OCI-M2 (cell line): Measurements from ENCODE around the gene SENP3.

ENCODE experiments used
- DNase-seq: peaks from one replicate; lab custom pipeline; 2025; ENCODE audit not compliant: unreplicated experiment; lab: John Stamatoyannopoulos, UW

The SENP3 gene

DNA sequence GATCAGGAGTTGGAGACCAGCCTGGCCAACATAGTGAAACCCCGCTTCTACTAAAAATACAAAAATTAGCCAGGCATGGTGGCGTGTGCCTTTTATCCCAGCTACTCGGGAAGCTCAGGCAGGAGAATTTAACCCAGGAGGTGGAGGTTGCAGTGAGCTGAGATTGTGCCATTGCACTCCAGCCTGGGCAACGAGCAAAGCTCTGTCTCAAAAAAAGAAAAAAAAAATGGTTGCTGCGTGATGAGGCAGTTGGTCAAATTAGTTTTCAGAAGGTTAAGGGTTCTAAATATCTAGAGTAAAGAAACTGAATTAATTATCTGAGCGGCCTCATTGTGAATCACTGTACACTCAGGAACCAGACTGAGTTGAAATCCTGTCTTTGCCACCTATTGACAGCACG, 14.2 kb downstream of the SENP3 start:
- DNase-seq = no peak

DNA sequence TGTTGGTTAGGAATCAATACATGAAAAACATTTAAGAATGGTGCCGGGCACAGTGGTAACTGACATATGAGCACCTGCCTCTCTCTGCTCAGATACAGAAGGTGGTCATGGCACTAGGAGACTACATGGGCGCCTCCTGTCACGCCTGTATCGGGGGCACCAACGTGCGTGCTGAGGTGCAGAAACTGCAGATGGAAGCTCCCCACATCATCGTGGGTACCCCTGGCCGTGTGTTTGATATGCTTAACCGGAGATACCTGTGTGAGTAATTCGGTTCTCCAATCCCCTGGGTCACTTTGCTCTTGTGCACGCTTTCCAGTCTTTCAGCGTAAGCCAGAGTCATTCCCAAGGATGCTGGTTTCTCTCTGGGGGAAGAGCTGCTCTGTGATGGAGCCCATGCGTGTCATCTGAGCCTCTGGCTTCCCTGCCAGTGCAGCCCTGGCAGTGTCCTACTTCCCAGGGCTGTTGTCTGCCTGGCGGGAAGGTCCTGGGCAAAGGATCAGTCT, 14.8 kb downstream of the SENP3 start:
- no peak for DNase-seq

DNA sequence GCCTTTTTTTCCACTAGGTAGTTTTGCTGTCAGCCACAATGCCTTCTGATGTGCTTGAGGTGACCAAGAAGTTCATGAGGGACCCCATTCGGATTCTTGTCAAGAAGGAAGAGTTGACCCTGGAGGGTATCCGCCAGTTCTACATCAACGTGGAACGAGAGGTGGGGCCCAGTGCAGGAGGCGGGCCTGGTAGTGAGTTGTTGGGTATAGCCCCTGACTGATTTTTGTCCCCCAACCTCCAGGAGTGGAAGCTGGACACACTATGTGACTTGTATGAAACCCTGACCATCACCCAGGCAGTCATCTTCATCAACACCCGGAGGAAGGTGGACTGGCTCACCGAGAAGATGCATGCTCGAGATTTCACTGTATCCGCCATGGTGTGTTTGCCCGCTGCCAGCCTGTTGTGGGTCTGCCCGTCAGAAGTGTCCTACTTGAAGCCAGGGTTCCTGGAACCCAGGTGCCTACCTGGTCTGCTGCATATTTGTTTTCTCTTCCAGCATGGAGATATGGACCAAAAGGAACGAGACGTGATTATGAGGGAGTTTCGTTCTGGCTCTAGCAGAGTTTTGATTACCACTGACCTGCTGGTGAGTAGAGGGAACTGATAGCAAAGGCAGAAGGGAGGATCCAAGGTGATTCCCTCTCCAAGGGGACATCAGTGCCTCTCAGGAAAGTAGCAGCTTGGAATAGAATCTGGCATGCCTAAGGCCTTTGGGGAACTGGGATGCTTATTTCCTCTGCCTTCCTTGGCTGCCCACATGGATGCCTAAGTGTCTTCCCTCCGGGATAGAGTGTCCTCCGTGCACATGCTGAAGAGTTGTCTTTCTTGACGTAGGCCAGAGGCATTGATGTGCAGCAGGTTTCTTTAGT, 15.8 kb downstream of the SENP3 start:
- DNase-seq = no peak

DNA sequence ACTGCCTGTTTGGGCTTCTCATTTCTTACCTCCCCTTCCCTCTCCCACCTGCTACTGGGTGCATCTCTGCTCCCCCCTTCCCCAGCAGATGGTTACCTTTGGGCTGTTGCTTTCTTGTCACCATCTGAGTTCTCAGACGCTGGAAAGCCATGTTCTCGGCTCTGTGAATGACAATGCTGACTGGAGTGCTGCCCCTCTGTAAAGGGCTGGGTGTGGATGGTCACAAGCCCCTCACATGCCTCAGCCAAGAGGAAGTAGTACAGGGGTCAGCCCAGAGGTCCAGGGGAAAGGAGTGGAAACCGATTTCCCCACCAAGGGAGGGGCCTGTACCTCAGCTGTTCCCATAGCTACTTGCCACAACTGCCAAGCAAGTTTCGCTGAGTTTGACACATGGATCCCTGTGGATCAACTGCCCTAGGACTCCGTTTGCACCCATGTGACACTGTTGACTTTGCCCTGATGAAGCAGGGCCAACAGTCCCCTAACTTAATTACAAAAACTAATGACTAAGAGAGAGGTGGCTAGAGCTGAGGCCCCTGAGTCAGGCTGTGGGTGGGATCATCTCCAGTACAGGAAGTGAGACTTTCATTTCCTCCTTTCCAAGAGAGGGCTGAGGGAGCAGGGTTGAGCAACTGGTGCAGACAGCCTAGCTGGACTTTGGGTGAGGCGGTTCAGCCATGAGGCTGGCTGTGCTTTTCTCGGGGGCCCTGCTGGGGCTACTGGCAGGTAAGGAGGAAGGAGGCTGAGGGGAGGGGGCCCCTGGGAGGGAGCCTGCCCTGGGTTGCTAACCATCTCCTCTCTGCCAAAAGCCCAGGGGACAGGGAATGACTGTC, 17.5 kb downstream of the SENP3 start, which contains the start of gene CD68:
Gene CD68 (plus strand): TSS at position 638 of the 833 bp plus-strand sequence. CDS start 40 bp downstream, at position 678.
- peak; percentile 69 for DNase-seq

DNA sequence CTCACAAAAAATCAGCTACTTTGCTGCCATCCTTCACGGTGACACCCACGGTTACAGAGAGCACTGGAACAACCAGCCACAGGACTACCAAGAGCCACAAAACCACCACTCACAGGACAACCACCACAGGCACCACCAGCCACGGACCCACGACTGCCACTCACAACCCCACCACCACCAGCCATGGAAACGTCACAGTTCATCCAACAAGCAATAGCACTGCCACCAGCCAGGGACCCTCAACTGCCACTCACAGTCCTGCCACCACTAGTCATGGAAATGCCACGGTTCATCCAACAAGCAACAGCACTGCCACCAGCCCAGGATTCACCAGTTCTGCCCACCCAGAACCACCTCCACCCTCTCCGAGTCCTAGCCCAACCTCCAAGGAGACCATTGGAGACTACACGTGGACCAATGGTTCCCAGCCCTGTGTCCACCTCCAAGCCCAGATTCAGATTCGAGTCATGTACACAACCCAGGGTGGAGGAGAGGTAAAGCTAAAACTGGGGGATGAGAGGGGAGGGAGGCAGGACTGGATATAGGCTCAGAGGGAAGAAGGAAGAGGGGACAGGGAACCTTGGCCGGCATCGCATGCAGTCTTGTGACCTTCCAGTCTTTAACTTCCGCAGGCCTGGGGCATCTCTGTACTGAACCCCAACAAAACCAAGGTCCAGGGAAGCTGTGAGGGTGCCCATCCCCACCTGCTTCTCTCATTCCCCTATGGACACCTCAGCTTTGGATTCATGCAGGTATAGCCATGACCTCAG, 18.3 kb downstream of the SENP3 start:
- DNase-seq = no peak

DNA sequence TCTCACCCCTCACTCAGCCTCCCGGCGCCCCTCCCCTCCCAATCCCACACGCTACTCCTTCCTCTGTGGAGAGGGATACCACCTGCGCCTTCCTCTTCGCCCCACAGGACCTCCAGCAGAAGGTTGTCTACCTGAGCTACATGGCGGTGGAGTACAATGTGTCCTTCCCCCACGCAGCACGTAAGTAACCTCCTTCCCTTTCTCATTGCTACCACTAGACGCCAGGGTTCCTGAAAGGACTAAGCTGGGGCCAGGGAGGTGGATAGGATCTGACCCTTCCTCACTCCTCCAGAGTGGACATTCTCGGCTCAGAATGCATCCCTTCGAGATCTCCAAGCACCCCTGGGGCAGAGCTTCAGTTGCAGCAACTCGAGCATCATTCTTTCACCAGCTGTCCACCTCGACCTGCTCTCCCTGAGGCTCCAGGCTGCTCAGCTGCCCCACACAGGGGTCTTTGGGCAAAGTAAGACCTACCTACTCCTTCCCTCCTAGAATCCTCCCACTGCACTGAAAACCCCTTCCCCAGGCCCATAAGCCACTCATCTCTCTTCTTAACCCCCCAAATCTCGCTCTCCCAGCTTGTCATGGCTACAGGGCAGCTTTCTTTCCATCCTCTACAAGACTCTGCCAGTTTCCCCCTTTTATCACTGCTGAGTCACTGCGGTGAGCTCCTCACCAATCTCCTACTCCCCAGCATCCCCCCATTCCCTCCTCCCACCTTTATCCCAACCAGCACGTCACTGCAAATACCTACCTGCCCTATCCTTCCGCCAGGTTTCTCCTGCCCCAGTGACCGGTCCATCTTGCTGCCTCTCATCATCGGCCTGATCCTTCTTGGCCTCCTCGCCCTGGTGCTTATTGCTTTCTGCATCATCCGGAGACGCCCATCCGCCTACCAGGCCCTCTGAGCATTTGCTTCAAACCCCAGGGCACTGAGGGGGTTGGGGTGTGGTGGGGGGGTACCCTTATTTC, 19.2 kb downstream of the SENP3 start:
- no peak for DNase-seq

DNA sequence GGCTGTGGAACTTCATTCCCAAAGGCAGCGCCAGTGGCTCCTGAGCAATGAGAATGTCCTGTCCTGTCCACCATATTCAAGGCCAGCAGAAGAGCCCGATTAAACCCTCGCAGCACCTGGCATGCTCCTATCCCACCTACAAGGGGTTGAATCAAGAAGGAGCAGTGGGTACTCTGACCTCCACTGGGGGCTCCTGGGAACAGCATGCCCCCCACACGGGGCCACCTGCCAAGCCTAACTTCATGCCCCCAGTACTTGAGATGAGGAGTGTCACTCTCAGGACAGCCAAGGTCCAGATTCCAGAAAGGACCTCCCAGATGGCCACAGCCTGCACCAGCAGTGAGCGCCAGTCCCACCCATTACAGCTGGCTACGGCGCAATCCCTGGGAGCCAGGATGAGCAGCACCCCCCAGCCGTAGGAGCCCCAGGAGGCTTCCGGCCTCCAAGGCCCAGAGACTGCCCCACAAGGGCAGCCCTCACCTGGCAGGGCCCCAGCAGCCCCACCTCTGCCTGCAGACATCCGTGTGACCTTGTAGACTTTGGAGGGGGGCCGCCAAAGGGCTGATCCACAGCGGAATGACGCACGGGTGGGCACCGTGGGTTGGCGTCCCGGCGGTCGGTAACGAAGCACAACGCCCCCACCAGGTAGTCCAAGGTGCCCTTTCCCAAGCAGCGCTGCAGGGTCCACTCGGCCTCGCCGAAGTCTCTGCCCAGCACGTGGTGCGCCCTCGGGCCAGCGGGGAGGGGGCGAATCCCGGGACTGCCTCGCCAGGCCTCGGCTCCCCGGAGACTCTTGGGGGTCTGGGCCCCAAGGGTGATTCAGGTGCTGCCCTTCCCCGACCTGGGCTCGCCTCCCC, 20.9 kb downstream of the SENP3 start:
- no peak for DNase-seq

DNA sequence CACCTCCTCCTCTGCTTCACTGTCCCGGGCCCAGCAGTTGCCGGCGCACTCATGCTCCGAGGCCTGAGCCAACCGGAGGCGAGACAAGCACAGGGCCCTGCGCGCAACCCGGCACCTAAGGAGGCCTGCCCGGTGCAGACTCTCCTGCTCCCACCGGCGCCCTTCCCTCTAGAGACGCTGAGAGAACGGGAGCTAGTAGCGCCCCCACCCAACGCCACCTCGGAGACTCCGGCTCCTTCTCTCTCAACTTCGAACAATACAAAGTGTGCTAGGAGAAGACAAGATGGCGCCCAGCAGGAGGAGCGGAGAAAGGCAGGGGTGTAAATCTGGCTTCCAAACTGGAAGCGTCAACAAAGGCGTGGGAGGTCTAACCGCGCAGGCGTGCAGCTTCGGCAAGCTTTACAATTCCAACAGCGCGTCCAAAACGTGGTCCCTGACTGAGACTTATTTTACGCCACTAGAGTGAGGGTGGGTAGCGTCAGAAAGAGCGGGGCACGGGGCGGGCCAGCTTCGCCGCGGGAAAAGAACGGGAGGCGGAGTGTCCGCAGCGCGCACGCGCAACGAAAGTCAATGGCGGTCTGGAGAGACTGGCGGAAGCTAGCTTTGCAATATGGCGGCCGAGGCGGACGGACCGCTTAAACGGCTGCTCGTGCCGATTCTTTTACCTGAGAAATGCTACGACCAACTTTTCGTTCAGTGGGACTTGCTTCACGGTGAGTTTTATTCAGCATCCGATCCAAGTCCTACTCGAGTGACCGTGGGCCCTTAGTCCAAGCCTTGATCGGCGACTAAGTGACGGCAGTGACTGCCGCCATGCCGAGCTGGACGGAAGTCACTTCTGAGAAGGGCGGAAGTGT, 21.8 kb downstream of the SENP3 start, which contains the start of gene MPDU1:
Gene MPDU1 (plus strand): TSS at position 600 of the 857 bp plus-strand sequence. CDS start 11 bp downstream, at position 611.
- peak; percentile 91 for DNase-seq

DNA sequence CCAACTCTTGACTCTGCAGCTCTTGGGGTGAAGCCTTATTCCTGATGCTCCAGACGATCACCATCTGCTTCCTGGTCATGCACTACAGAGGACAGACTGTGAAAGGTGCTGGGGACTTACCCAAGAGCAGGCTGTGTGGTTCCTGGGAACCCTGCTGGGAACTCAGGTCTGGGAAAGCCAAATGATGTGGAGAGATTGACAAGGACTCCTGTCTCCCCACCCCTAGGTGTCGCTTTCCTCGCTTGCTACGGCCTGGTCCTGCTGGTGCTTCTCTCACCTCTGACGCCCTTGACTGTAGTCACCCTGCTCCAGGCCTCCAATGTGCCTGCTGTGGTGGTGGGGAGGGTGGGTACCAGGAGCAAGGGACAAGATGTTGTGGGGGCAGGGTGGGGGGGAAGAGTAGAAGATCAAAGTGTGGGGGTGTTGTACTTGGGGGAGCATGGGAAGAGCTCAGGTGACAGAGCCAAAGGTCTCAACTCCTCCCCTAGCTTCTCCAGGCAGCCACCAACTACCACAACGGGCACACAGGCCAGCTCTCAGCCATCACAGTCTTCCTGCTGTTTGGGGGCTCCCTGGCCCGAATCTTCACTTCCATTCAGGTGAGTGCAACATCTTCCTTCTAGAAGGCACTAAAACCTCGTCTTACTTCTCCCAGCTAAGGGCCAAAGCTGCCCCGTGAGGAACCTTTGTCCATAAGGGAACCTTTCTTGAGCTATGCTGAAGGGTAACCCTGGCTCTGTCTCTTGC, 25.1 kb downstream of the SENP3 start:
- no peak for DNase-seq

DNA sequence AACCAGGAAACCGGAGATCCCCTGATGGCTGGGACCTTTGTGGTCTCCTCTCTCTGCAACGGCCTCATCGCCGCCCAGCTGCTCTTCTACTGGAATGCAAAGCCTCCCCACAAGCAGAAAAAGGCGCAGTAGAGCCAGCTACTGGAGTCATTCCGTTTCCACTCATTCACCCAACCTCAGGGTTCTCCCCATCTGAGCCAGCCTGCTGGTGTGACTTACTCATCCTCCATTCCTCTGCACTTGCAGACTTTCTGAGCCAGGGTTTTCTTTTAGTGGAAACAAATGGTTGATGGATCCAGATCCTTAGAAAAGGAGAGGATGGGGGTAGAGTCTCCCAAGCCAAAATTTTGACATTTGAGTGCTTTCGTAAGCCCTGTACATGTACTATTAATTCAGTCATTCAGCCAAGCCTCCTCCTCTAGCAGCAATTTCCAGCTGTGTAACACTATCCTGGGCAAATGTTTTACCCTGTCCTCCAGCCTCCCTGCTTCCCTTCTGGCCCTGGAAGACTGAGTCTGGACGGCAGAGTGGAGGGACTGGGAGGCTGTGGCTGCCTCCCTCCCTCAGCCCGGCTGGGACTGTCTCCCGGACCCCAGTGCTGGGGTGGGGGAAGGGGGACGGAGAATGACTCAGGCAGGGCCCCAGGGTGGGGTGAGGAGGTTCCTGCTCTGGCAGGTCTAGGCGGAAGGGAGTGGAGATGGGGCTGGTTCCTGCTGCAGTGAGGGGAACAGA, 25.9 kb downstream of the SENP3 start:
- DNase-seq = no peak

DNA sequence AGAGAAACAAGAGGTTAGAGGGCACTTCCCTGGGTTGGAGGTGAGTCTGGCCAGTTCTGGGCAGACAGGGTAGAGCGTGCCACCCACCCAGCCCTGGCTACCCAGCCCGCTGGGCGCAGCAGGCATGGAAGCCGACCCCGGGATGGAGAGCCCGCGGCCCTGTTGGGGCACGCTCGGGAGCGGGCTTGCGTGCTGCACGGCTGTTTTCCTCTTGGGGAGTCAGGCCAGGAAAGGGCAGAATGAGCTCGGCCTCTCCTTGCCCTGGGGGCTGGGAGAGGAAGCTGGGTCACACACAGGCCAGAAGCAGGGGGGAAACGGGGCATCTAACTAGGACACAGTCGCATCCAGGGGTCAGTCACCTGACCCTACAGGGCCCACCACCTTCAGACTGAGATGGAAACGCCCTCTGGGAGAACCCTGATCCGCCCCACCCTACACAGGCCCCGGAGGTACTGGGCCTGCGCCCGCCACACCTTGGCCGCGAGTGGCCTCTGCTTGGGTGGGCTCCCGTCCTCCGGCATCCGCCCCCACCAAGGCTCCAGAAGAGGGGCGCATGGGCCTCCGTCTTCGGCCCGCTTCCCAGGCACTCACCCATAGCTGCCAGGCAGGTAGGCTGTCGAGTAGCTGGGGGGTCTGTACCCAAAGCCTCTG, 27.0 kb downstream of the SENP3 start:
- DNase-seq = no peak

DNA sequence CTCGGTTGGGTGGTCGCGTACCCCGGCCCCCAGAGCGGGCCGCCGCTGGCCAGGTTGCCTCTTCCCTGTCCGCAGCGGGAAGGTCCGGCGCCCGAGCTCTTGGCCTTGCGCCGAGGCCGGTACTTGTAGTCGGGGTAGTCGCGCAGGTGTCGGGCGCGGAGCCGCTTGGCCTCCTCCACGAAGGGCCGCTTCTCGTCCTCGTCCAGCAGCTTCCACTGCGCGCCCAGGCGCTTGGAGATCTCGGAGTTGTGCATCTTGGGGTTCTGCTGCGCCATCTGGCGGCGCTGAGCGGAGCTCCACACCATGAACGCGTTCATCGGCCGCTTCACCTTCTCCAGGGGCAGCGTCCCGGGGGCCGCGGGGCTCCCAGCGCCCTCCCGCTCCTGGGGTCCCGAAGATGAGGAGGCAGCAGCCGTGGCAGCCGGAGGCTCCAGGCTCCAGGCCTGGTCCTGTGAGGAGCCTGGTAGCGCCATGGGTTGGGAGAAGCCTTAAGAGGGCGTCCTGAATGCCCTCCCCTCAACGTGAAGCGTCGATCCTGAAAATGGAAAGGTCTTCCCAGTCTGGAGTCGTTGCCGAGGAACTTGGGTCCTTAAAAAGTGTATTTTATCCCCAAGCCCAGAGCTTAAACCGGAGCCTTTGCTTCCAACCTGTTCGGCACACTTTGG, 27.6 kb downstream of the SENP3 start:
- DNase-seq = no peak

DNA sequence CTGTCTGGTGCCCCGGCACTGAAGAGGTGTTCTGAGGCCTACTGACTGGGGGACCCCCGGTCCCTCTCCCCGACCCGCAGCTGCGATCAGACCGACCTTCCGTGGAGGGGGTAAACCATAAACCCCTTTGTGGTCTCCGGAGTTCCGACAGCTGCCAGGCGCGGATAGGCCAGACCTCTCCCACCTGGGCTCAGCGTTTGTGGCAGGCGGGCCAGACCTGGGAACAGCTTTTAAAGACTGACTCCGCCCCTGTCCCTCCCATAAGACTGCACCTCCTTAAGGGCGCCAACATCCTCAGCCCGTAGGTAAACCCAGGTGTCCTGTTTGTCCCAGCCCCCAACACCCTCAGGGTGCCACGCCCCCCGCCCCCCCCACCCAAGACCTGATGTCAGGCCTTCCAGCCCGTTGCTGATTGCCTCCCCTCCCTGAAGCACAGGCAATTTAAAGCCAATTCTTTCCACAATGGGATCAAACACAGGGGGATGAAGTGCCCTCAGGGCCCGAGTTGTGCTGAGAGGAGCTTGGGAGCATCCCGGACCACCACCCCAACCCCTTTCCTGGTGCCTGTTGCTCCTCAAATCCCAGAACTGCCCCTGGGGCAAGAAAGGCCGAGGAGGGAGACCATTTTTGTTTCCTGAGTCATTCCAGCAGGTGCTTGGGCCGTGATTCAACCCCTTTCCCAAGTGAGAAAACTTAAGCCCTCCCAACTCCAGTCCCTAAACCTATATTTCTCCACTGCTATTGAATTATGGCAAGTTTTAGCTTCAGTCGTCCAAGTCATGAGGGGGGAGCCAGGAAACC, 28.4 kb downstream of the SENP3 start, which contains the start of gene SOX15:
Gene SOX15 (minus strand): TSS at position 204 of the 801 bp plus-strand sequence. CDS start 418 bp downstream, outside the sequence.
- no peak for DNase-seq

DNA sequence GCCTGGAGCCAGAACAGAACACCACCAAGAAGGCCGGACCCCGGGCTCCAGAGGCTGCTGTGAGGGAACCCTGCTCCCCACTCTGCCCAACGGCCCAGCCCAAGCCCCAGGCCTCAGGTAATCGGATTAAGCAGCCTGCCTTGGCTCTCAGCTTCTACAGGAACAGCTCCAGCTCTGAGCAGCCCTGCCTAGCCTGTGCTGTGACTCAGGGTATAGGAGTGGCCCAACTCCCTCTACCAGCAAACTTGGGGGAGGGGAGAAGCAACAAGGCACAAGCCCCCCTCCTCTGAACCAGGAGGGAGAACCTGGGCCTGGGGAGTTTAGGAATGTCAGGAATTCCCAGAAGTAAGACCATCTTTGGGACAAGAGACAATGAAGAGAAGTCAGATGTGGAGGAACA, 29.0 kb downstream of the SENP3 start:
- DNase-seq = no peak
